ENCODE data around the gene NAA15.

DNA sequence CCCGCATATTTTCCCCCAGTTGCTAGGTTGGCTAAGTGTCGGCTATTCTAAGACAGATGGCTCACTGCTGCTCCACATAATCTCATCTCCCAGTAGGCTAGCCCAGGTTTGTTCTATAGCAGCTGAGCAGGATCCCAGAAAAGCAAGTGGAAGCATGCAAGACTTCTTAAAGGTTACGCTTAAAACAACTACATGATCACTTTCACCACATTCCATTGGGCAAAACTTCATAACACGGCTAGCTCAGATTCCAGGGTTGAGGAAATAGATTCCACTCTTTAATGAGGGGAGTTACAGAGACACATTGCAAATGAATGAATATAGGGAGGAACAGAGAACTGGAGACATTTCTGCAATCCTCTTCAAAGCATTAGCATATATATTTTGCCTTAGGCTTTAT lies 139.7 kb downstream of the NAA15 start:
- TF ChIP-seq TAF1 (IDR thresholded peaks at IDR 0.05; ENCODE audit: borderline replicate concordance, low read depth, low read length) (no peak), POLR2A (IDR thresholded peaks at IDR 0.05; ENCODE audit: low read depth, low read length) (no peak), POLR2AphosphoS5 (IDR thresholded peaks at IDR 0.05; ENCODE audit: low read depth, low read length) (no peak)
